HG03108 (cell line): Measurements from ENCODE around the gene GJB1.
"Not testable (repeated sequence)": the region's sequence is repeated elsewhere in the genome, so short reads cannot be mapped to it uniquely, and the experiment has no call there.

Experiments used
- ATAC-seq: cut with Tn5 transposase; IDR thresholded peaks from one replicate; pipeline ENCODE4 v1.9.1; 2021; ENCODE audit warnings: moderate library complexity; ENCODE audit not compliant: unreplicated experiment

The GJB1 gene

DNA sequence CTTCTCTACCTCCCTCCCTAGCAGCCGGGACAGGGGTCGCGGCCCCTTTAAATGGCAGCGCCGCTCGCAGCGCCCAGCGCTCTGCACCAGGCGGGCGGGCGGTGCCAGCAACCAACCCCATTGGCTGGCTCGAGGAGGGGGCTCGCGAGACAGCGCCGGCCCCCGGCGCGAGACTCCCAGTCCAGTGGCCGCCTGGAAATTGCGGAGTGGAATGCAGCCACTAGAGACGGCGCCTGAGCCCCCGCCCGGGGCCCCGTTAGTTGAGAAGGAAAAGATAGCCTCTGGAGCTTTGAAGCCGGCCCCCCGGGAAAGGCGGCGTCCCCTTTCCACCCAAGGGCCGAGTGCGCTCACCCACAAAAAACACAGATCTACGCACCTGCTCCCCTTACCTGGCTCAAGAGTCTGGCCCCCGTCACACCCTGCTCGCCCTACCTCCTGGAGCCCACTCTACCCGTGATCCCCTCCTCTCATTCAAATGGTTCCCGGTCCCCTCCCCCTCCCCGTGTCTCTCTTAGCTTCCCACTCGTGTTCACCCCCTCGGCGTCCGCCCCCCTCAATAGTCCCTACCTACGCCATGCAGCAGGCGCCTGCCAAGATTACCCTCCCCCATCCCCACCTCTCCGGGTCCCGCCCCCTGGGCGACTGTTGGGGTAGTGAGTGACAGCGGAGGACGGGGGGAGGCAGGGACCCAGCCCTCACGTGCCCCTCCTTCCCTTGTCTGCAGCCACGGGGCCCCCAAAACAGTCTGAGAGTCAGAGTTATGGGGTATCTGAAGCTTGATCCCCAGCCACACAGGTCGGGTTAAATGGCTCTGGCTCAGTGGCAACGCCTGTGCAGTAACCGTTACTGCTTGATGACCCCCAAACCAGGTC is 31.3 kb downstream of the GJB1 start, which contains the start of gene ZMYM3:
TSS of gene ZMYM3 (minus strand) at position 49 of the 872 bp plus-strand sequence. CDS start 885 bp downstream, outside the sequence.
- ATAC-seq = peak; percentile 79

DNA sequence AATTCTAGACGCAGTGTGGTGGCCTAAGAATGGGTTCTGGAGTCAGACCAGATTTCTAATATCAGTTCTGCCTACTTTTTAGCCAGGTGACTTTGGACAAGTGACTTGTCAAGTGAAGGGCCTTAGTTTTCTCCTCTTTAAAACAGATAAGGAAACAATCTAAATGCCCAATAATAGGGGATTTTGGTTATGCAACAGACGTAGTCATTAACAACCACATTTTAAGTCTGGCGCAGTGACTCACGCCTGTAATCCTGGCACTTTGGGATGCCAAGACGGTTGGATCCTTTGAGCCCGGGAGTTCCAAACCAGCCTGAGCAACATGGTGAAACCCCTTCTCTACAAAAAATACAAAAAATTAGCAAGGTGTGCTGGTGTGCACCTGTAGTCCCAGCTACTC is 33.0 kb downstream of the GJB1 start:
- ATAC-seq = no peak

DNA sequence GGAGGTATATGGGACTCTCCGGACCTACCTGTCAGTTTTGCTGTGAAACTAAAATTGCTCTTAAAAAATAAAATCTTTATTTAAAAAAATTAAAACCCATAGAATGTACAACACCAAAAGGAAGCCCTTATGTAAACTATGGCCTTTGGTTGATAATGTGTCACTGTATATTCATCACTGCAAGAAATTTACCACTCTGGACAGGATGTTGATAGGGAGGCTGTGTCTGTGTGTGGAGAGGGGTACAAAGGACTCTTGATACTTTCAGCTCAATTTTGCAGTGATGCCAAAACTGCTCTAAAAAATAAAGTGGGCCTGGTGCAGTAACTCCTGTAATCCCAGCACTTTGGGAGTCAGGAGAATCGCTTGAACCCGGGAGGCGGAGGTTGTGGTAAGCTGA is 33.8 kb downstream of the GJB1 start:
- no peak for ATAC-seq

DNA sequence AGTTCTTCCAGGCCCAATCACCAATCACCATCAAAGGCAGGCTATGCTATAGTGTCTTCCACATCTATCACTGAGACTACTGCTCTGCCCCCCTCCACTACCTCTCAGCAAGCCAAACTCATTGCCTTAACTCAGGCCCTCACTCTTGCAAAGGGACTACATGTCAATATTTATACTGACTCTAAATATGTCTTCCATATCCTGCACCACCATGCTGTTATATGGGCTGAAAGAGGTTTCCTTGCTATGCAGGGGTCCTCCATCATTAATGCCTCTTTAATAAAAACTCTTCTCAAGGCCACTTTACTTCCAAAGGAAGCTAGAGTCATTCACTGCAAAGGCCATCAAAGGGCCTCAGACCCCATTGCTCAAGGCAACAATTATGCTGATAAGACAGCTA is 45.6 kb downstream of the GJB1 start:
- not testable (repeated sequence) for ATAC-seq

DNA sequence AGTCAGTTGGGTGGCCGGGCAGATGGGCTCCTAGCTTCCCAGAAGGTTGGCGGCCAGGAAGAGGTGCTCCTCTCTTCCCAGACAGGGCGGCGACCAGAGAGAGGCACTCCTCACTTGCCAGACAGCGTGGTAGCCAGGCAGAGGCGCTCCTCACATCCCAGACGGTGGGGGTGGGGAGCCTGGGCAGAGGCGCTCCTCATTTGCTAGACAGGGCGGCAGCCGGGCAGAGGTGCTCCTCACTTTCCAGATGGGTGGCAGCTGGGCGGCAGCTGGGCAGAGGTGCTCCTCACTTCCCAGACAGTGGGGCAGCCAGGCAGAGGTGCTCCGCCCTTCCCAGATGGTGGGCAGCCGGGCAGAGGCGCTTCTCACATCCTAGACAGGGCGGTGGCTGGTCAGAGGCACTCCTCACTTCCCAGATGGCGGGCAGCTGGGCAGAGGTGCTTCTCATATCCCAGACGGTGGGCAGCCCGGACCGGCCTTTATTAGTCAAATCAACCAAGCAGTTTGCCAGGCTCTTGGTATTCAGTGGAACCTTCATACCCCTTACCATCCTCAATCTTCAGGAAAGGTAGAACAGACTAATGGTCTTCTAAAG is 46.9 kb downstream of the GJB1 start:
- no peak for ATAC-seq

GRCh38 chrX:71272313-71272712 is 49.3 kb downstream of the GJB1 start:
- not testable (repeated sequence) for ATAC-seq
